ENCODE data around the gene HCAR2. TPM values are rescaled to one million over a fixed set of nuclear protein-coding genes. Genes with fewer than 3 reads are reported as not detected.
A peak's percentile ranks its signal among the peaks of the same experiment; 100 is the strongest.

Gene HCAR2
- total and polyA plus RNA-seq, 2 of the 13 experiments (the other 11 are each of a cell fraction or from before 2014, with no cell fraction given), result 0.09 to 5.6 TPM

DNA sequence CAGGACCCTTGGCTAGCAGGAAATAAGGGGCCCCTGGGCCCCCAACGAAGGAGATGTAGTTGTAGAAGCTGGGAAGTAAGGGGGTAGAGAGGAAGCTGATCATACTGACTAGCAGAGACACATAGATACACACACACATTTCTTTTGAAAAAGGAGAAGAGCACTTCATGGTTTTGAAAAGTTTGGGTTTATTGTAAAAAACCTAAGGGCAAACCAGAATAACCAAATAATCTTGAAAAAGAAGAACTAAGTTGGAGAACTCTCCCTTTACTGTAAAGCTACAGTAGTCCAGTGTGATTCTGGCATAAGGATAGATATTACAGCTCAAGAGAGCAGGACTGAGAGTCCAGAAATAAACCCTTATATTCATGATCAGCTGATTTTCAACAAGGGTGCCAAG lies 19.2 kb upstream of the HCAR2 start:
- BruUV-seq (replicated peaks), result no TSS peak
- no peaks in the 10 kb centered on the region for H3K79me2 ChIP-seq (ENCODE audit: insufficient read depth, low read length)
- no peaks in the 10 kb centered on the region for H3K9me3 ChIP-seq (ENCODE audit: low read length)
- H3K27me3 ChIP-seq (ENCODE audit: control insufficient read depth in 1 of 2, insufficient read depth in 2 of 2, low read length in 2 of 2), result no peaks in the 10 kb centered on the region
- FAIRE-seq (no peak), DNase-seq (ENCODE audit: low spot score) (no peak), ATAC-seq (no peak)
- CTCF ChIA-PET (ENCODE audit: low intra/inter-chr PET ratio, low total read pairs), result no interaction called here
- H3K9ac ChIP-seq (ENCODE audit: insufficient read depth, low read depth, low read length), result no peak overlapping the region
- H4K20me1 ChIP-seq (ENCODE audit: insufficient read depth, low read length), result no peaks in the 10 kb centered on the region
- no peaks in the 10 kb centered on the region for H3K36me3 ChIP-seq (replicated peaks in 1 of 2; ENCODE audit: control insufficient read depth in 1 of 2, insufficient read depth in 2 of 2, low read length in 2 of 2)
- no peak for TF ChIP-seq TIGD3 (CRISPR knock-in tag; IDR thresholded peaks at IDR 0.05; ENCODE audit: borderline replicate concordance)
- no peak for TF ChIP-seq KAT7 (CRISPR knock-in tag; IDR thresholded peaks at IDR 0.05; ENCODE audit: borderline replicate concordance)
- TF ChIP-seq SRF (IDR thresholded peaks at IDR 0.05; ENCODE audit: low read depth, low read length), result no peak
- TF ChIP-seq, protein P1, sequence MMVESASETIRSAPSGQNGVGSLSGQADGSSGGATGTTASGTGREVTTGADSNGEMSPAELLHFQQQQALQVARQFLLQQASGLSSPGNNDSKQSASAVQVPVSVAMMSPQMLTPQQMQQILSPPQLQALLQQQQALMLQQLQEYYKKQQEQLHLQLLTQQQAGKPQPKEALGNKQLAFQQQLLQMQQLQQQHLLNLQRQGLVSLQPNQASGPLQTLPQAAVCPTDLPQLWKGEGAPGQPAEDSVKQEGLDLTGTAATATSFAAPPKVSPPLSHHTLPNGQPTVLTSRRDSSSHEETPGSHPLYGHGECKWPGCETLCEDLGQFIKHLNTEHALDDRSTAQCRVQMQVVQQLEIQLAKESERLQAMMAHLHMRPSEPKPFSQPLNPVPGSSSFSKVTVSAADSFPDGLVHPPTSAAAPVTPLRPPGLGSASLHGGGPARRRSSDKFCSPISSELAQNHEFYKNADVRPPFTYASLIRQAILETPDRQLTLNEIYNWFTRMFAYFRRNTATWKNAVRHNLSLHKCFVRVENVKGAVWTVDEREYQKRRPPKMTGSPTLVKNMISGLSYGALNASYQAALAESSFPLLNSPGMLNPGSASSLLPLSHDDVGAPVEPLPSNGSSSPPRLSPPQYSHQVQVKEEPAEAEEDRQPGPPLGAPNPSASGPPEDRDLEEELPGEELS (CRISPR knock-in tag; IDR thresholded peaks at IDR 0.05), result no peak
- TF ChIP-seq ZNF777 (CRISPR knock-in tag; IDR thresholded peaks at IDR 0.05), result no peak
- TF ChIP-seq ZFP90 (CRISPR knock-in tag; IDR thresholded peaks at IDR 0.05; ENCODE audit: borderline replicate concordance), result no peak
- TF ChIP-seq EED (CRISPR knock-in tag; IDR thresholded peaks at IDR 0.05), result no peak
- no peak for TF ChIP-seq NFKB2 (CRISPR knock-in tag; IDR thresholded peaks at IDR 0.05; ENCODE audit: borderline replicate concordance)
- intact Hi-C loops (cut with micrococcal nuclease; ENCODE audit: unreplicated experiment), result loop anchor here (10.0 kb wide), 1 partner anchor 48 kb away; no protein-coding TSS in a partner anchor
- peaks cover 62% of the 10 kb centered on the region for H3K4me1 ChIP-seq (ENCODE audit: insufficient read depth, low read length)
- H3K4me2 ChIP-seq (ENCODE audit: low read depth, low read length), result no peak overlapping the region
- H3K4me3 ChIP-seq (replicated peaks in 1 of 3; ENCODE audit: insufficient read depth in 1 of 3, low read depth in 2 of 3, low read length in 3 of 3), result no peak overlapping the region
- peak overlapping the region; percentile 25 for H3K27ac ChIP-seq (ENCODE audit: extremely low read length, insufficient read depth, low read length)
- in situ Hi-C loops (cut with HindIII; ENCODE audit: extremely low pct_ligation_motif_present, low pct_unique_long_range_greater_than_20kb), result no loop called here
- POLR2A ChIA-PET, result no interaction called here
- H2AFZ ChIP-seq (ENCODE audit: low read length), result no peak overlapping the region
- 88% methylated on average over 1 of the region's 1 CpG for WGBS (ENCODE audit: low lambda C conversion rate)
